ENCODE data around the gene SKAP1. TPM values are rescaled to one million over a fixed set of nuclear protein-coding genes. Genes with fewer than 3 reads are reported as not detected.
A peak's percentile ranks its signal among the peaks of the same experiment; 100 is the strongest.

The SKAP1 gene
- polyA plus RNA-seq, 1 of the 3 experiments (the other 2 are of a cell fraction): not detected

DNA sequence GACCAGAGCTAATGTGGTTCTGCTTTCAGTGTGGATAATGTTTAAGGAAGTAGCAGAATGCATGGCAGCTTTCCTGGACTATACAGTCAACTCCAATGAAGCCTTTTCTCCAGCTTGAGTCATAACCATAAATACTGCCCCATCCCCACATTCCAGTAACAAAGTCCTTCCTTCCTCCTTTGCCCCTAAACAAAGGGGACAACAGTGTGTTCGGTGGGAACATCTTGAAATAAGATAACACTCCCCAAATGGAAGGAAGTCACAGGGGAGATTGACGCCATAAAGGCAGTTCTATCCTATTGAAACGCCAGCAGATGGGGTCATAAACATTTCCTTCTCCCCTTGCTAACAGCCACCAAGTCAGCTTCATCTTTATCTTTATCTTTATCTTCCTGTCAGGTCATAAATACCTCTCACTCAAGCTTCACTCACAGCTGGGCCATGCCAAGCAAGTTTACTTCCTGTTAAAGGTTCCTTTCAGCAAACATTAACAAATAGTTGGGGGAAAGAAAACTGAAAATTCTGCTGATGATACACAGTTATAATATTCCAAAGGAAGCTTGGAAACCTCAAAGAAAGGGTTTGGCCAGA lies 185.8 kb downstream of the SKAP1 start (continued):
- TF ChIP-seq, protein P1, sequence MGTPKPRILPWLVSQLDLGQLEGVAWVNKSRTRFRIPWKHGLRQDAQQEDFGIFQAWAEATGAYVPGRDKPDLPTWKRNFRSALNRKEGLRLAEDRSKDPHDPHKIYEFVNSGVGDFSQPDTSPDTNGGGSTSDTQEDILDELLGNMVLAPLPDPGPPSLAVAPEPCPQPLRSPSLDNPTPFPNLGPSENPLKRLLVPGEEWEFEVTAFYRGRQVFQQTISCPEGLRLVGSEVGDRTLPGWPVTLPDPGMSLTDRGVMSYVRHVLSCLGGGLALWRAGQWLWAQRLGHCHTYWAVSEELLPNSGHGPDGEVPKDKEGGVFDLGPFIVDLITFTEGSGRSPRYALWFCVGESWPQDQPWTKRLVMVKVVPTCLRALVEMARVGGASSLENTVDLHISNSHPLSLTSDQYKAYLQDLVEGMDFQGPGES (IDR thresholded peaks at IDR 0.05; ENCODE audit: low read depth, low read length): no peak
- TF ChIP-seq, protein P2, sequence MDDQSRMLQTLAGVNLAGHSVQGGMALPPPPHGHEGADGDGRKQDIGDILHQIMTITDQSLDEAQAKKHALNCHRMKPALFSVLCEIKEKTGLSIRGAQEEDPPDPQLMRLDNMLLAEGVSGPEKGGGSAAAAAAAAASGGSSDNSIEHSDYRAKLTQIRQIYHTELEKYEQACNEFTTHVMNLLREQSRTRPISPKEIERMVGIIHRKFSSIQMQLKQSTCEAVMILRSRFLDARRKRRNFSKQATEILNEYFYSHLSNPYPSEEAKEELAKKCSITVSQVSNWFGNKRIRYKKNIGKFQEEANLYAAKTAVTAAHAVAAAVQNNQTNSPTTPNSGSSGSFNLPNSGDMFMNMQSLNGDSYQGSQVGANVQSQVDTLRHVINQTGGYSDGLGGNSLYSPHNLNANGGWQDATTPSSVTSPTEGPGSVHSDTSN (IDR thresholded peaks at IDR 0.05): no peak

DNA sequence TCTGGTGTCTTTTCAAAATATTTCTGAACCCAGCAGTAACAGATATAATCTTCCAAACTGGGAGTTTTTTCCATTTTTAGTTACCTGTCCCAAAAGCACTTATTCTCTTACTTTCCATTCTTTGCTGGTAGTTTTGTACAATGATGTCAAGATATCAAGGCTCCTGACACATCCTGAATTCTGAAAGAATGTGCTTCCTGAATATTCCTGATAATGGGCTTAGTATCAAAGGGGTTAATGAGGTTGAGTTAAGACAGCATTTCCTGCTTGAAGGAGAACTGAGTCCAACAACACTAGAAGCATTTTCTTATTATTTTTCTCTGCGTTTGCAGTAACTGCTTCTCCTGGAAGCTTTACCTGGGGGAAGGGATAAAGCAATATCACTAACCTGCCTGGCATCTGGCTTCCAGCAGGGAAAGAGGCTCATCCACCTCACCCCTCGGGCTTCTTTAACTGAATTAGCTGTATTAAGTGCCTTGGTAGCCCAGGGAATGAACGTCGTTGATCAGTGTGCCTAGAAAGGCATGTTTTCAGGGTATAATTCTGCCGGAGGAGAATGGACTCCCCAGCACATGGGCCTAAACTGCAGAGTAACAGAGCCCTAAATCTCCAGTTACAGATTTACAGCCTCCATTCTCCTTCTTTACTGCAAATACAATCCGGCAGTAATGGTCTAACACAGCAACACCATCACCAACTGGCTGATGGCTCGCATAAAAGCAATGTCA lies 188.1 kb downstream of the SKAP1 start:
- DNase-seq: no peak
- TF ChIP-seq TEAD4 (IDR thresholded peaks at IDR 0.05; ENCODE audit: borderline replicate concordance, insufficient read depth) (no peak), JUND (IDR thresholded peaks at IDR 0.05) (no peak), FOXM1 (IDR thresholded peaks at IDR 0.05; ENCODE audit: low read depth) (no peak), MEF2A (IDR thresholded peaks at IDR 0.05; ENCODE audit: borderline replicate concordance, low read depth) (no peak), SMC3 (IDR thresholded peaks at IDR 0.05; ENCODE audit: low read depth, low read length) (no peak), FOXJ3 (CRISPR knock-in tag; IDR thresholded peaks at IDR 0.05) (no peak), RFX5 (IDR thresholded peaks at IDR 0.05; ENCODE audit: low read length) (no peak), ELF1 (IDR thresholded peaks at IDR 0.05) (no peak), RCOR1 (IDR thresholded peaks at IDR 0.05; ENCODE audit: low read length) (no peak), YY1 (IDR thresholded peaks at IDR 0.05; ENCODE audit: low read depth) (no peak), GABPA (IDR thresholded peaks at IDR 0.05; ENCODE audit: low read depth) (no peak), CHD2 (IDR thresholded peaks at IDR 0.05; ENCODE audit: low read length, partially characterized antibody) (no peak), TAF1 (IDR thresholded peaks at IDR 0.05; ENCODE audit: borderline replicate concordance, low read depth, low read length) (no peak), RAD21 (IDR thresholded peaks at IDR 0.05; ENCODE audit: low read length) (no peak), NFIC (IDR thresholded peaks at IDR 0.05; ENCODE audit: borderline replicate concordance) (no peak), FOSL2 (IDR thresholded peaks at IDR 0.05; ENCODE audit: borderline replicate concordance, low read depth) (no peak)
- TF ChIP-seq, protein P3, sequence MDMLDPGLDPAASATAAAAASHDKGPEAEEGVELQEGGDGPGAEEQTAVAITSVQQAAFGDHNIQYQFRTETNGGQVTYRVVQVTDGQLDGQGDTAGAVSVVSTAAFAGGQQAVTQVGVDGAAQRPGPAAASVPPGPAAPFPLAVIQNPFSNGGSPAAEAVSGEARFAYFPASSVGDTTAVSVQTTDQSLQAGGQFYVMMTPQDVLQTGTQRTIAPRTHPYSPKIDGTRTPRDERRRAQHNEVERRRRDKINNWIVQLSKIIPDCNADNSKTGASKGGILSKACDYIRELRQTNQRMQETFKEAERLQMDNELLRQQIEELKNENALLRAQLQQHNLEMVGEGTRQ (IDR thresholded peaks at IDR 0.05; ENCODE audit: borderline replicate concordance, low read depth, low read length): no peak
- TF ChIP-seq, protein P4, sequence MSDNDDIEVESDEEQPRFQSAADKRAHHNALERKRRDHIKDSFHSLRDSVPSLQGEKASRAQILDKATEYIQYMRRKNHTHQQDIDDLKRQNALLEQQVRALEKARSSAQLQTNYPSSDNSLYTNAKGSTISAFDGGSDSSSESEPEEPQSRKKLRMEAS (IDR thresholded peaks at IDR 0.05; ENCODE audit: low read depth): no peak
- TF ChIP-seq, protein P5, sequence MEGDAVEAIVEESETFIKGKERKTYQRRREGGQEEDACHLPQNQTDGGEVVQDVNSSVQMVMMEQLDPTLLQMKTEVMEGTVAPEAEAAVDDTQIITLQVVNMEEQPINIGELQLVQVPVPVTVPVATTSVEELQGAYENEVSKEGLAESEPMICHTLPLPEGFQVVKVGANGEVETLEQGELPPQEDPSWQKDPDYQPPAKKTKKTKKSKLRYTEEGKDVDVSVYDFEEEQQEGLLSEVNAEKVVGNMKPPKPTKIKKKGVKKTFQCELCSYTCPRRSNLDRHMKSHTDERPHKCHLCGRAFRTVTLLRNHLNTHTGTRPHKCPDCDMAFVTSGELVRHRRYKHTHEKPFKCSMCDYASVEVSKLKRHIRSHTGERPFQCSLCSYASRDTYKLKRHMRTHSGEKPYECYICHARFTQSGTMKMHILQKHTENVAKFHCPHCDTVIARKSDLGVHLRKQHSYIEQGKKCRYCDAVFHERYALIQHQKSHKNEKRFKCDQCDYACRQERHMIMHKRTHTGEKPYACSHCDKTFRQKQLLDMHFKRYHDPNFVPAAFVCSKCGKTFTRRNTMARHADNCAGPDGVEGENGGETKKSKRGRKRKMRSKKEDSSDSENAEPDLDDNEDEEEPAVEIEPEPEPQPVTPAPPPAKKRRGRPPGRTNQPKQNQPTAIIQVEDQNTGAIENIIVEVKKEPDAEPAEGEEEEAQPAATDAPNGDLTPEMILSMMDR (IDR thresholded peaks at IDR 0.05): no peak
- Histone ChIP-seq H3F3A (replicated peaks; ENCODE audit: insufficient read depth) (peaks cover 13% of the 10 kb centered on the region), H3K9me3 (no peaks in the 10 kb centered on the region), H3K27me3 (ENCODE audit: insufficient read depth) (peaks cover 23% of the 10 kb centered on the region), H3K9ac (no peak overlapping the region), H4K20me1 (ENCODE audit: insufficient read depth) (no peaks in the 10 kb centered on the region), H2AFZ (ENCODE audit: low read depth) (peak overlapping the region; percentile 37), H3K27ac (ENCODE audit: low read depth in 2 of 2, low read length in 1 of 2) (no peak overlapping the region), H3K4me2 (no peak overlapping the region), H3K79me2 (ENCODE audit: insufficient read depth) (no peaks in the 10 kb centered on the region), H3K4me1 (ENCODE audit: control insufficient read depth in 1 of 2, insufficient read depth in 2 of 2, low read depth in 1 of 2, low read length in 1 of 2) (peaks cover 6 to 30% of the 10 kb centered on the region in 2 experiments; a peak in 3 of 4 replicates), H3K9me2 (no peaks in the 10 kb centered on the region), H3K4me3 (ENCODE audit: low read depth in 2 of 2, low read length in 1 of 2) (no peak overlapping the region), H3K36me3 (replicated peaks in 1 of 2; ENCODE audit: control insufficient read depth in 1 of 2, insufficient read depth in 2 of 2, low read length in 1 of 2) (no peaks in the 10 kb centered on the region)
- CTCF ChIA-PET: interaction anchor here (2.4 kb wide), 1 partner anchor 26 kb away, joined by 7 read pairs; no protein-coding TSS in a partner anchor
- 16% methylated on average over 7 of the region's 7 CpGs for WGBS (ENCODE audit: low lambda C conversion rate)
- POLR2A ChIA-PET: no interaction called here

All from SK-N-SH (cell line).